Measurements from ENCODE around the gene AGAP5.
"Not testable (repeated sequence)": the region's sequence is repeated elsewhere in the genome, so short reads cannot be mapped to it uniquely, and the experiment has no call there.

The AGAP5 gene

GRCh38 chr10:73723516-73723915, 25.6 kb upstream of the AGAP5 start:
- TF ChIP-seq CTCF (IDR thresholded peaks at IDR 0.05) = no peak
- Histone ChIP-seq H3K4me3 (no peak overlapping the region), H3K27ac (no peak overlapping the region)
- DNase-seq (ENCODE audit: low spot score) = no peak

- H3K4me3 ChIP-seq; DNase-seq (ENCODE audit: low spot score): not testable (repeated sequence)
- H3K27ac ChIP-seq = peak overlapping the region in 1 of 2 donors; percentile 65
Observed at GRCh38 chr10:73720561-73720960, 22.7 kb upstream of the AGAP5 start.

GRCh38 chr10:73717556-73717955, 19.6 kb upstream of the AGAP5 start:
- no peak for TF ChIP-seq CTCF (IDR thresholded peaks at IDR 0.05)
- H3K4me3 ChIP-seq = no peak overlapping the region
- no peak for DNase-seq (ENCODE audit: low spot score)
- no peak overlapping the region for H3K27ac ChIP-seq

- H3K4me3 ChIP-seq = no peak overlapping the region
- no peak for DNase-seq (ENCODE audit: low spot score)
- TF ChIP-seq CTCF (IDR thresholded peaks at IDR 0.05) = no peak
- H3K27ac ChIP-seq = no peak overlapping the region
Observed at GRCh38 chr10:73716251-73716650, 18.3 kb upstream of the AGAP5 start.

GRCh38 chr10:73715179-73716156, 17.6 kb upstream of the AGAP5 start:
- not testable (repeated sequence) for H3K4me3 ChIP-seq; DNase-seq (ENCODE audit: low spot score); H3K27ac ChIP-seq

- DNase-seq (ENCODE audit: low spot score); H3K27ac ChIP-seq; H3K4me3 ChIP-seq: not testable (repeated sequence)
Observed at GRCh38 chr10:73714483-73714882, 16.6 kb upstream of the AGAP5 start.

GRCh38 chr10:73713912-73714311, 16.0 kb upstream of the AGAP5 start:
- not testable (repeated sequence) for DNase-seq (ENCODE audit: low spot score); H3K27ac ChIP-seq

GRCh38 chr10:73711683-73712082, 13.8 kb upstream of the AGAP5 start:
- H3K27ac ChIP-seq; H3K4me3 ChIP-seq; DNase-seq (ENCODE audit: low spot score): not testable (repeated sequence)

More at GRCh38 chr10:73713912-73714311, 16.0 kb upstream of the AGAP5 start:
- H3K4me3 ChIP-seq = not testable (repeated sequence)

- H3K27ac ChIP-seq; H3K4me3 ChIP-seq; DNase-seq (ENCODE audit: low spot score): not testable (repeated sequence)
Observed at GRCh38 chr10:73708122-73708521, 10.2 kb upstream of the AGAP5 start.

GRCh38 chr10:73707628-73708027, 9.7 kb upstream of the AGAP5 start:
- not testable (repeated sequence) for H3K27ac ChIP-seq; DNase-seq (ENCODE audit: low spot score); H3K4me3 ChIP-seq

- H3K27ac ChIP-seq; H3K4me3 ChIP-seq; DNase-seq (ENCODE audit: low spot score): not testable (repeated sequence)
Observed at GRCh38 chr10:73706488-73706887, 8.6 kb upstream of the AGAP5 start.

- not testable (repeated sequence) for H3K4me3 ChIP-seq; H3K27ac ChIP-seq; DNase-seq (ENCODE audit: low spot score)
Observed at GRCh38 chr10:73705506-73706072, 7.7 kb upstream of the AGAP5 start.

- not testable (repeated sequence) for DNase-seq (ENCODE audit: low spot score); H3K4me3 ChIP-seq; H3K27ac ChIP-seq
Observed at GRCh38 chr10:73703924-73704323, 6.0 kb upstream of the AGAP5 start.

- not testable (repeated sequence) for H3K27ac ChIP-seq; DNase-seq (ENCODE audit: low spot score); H3K4me3 ChIP-seq
Observed at GRCh38 chr10:73698819-73699218, 910 bp upstream of the AGAP5 start.

GRCh38 chr10:73695302-73695701, 2.6 kb downstream of the AGAP5 start:
- H3K4me3 ChIP-seq; H3K27ac ChIP-seq; DNase-seq (ENCODE audit: low spot score): not testable (repeated sequence)

- DNase-seq (ENCODE audit: low spot score); H3K27ac ChIP-seq; H3K4me3 ChIP-seq: not testable (repeated sequence)
Observed at GRCh38 chr10:73690755-73691154, 7.2 kb downstream of the AGAP5 start.

Data from coronary artery (tissue), 2 donors.